Measurements from ENCODE around the gene XRCC4. TPM values are rescaled to one million over a fixed set of nuclear protein-coding genes. Genes with fewer than 3 reads are reported as not detected.

XRCC4 gene
- total RNA-seq, 3 donors from 2014 or later: 6.4 to 8.3 (median 8.1) TPM

DNA sequence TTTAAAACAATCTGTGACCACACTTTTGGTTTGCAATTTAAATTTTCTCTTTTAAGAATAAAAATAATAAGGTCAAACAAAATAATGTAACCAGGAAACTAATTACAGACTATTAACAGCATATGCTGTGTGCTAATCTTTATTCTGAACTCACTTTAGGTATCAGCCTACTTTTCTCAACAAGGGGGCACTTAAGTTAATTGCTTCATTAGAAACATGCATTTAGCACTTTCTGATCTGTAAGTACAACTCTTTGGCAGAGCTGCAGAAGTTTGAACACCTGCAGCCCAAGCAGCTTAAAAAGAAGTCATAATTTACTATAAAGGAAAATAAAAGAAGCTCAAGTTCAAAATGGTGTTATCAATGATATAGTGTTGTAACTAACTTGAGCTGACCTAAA lies 21.7 kb downstream of the XRCC4 start:
- no peaks in the 10 kb centered on the region for H3K36me3 ChIP-seq (ENCODE audit: low read depth)
- intact Hi-C loops (cut with DNase I, micrococcal nuclease): no loop called here
- H3K4me1 ChIP-seq (ENCODE audit: low read depth): no peaks in the 10 kb centered on the region
- TF ChIP-seq, protein P1, sequence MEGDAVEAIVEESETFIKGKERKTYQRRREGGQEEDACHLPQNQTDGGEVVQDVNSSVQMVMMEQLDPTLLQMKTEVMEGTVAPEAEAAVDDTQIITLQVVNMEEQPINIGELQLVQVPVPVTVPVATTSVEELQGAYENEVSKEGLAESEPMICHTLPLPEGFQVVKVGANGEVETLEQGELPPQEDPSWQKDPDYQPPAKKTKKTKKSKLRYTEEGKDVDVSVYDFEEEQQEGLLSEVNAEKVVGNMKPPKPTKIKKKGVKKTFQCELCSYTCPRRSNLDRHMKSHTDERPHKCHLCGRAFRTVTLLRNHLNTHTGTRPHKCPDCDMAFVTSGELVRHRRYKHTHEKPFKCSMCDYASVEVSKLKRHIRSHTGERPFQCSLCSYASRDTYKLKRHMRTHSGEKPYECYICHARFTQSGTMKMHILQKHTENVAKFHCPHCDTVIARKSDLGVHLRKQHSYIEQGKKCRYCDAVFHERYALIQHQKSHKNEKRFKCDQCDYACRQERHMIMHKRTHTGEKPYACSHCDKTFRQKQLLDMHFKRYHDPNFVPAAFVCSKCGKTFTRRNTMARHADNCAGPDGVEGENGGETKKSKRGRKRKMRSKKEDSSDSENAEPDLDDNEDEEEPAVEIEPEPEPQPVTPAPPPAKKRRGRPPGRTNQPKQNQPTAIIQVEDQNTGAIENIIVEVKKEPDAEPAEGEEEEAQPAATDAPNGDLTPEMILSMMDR (IDR thresholded peaks at IDR 0.05): no peak
- H3K4me3 ChIP-seq: no peak overlapping the region
- no peaks in the 10 kb centered on the region for H3K9me3 ChIP-seq
- no peak for ATAC-seq
- DNase-seq: no peak

- DNase-seq (no peak), ATAC-seq (no peak)
- Histone ChIP-seq H3K4me3 (no peak overlapping the region), H3K4me1 (ENCODE audit: low read depth) (no peaks in the 10 kb centered on the region), H3K9me3 (no peaks in the 10 kb centered on the region), H3K36me3 (ENCODE audit: low read depth) (no peaks in the 10 kb centered on the region)
- intact Hi-C loops (cut with DNase I, micrococcal nuclease): no loop called here
- TF ChIP-seq, protein P1 (IDR thresholded peaks at IDR 0.05): no peak
These were observed 22.1 kb downstream of the XRCC4 start for GRCh38 chr5:83099445-83099844.

DNA sequence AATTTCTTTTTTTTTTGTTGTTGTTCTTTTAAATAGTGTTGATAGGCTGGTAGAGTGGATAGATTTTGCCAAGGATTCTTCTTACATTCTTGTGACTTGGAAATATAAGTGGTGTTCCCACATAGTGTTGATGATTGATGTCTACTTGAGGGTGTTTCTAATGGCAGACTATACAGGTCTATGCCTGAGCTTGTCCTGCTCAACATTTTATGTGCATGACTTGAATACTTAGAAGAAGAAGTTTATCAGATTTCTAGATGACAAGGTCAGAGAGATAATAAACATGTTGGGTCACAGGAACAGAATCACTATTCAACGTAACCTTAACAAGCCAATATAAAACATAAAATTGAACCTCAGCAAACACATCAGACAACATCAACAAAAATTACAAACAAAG lies 24.2 kb downstream of the XRCC4 start:
- H3K9me3 ChIP-seq: no peaks in the 10 kb centered on the region
- no peaks in the 10 kb centered on the region for H3K36me3 ChIP-seq (ENCODE audit: low read depth)
- no peak overlapping the region for H3K4me3 ChIP-seq
- no peaks in the 10 kb centered on the region for H3K4me1 ChIP-seq (ENCODE audit: low read depth)
- ATAC-seq (no peak), DNase-seq (no peak)
- intact Hi-C loops (cut with DNase I, micrococcal nuclease): no loop called here
- TF ChIP-seq, protein P1 (IDR thresholded peaks at IDR 0.05): no peak

DNA sequence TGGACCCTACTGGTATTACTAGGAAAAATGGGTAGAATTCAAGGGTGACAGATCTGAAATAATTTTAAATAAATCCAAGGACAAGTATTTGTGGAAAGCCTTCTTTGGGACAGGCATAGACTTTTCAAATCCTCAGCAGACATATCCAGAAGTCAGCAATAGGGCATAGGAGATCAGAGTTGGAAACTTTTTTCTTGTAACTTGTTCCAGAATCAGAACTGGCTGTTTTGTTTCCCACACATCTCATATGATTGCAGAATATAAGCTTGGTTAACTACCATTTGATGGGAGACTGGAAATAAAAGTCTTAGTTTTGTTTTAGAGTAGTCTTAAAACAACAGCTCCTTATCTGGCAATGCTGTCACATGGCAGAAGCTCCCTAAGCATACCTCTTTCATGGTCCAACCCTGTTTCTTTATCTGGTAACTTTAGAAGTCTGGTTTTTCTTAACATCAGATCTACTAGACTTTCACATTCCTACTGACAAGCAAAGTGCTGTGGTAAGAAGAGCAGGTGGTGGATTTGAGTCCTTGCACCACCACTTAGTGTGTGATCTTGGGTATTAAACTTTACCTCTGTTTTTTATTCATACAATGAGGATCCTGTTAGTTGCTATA lies 25.1 kb downstream of the XRCC4 start:
- TF ChIP-seq, protein P1 (IDR thresholded peaks at IDR 0.05): no peak
- Histone ChIP-seq H3K36me3 (ENCODE audit: low read depth) (no peaks in the 10 kb centered on the region), H3K4me1 (ENCODE audit: low read depth) (no peaks in the 10 kb centered on the region), H3K9me3 (no peaks in the 10 kb centered on the region), H3K4me3 (no peak overlapping the region)
- no peak for ATAC-seq
- no peak for DNase-seq
- intact Hi-C loops (cut with DNase I, micrococcal nuclease): no loop called here

- intact Hi-C loops (cut with DNase I, micrococcal nuclease): no loop called here
- Histone ChIP-seq H3K9me3 (no peaks in the 10 kb centered on the region), H3K4me3 (no peak overlapping the region), H3K36me3 (ENCODE audit: low read depth) (no peaks in the 10 kb centered on the region), H3K4me1 (ENCODE audit: low read depth) (no peaks in the 10 kb centered on the region)
- ATAC-seq (no peak), DNase-seq (no peak)
- TF ChIP-seq, protein P1 (IDR thresholded peaks at IDR 0.05): no peak
These were observed 26.7 kb downstream of the XRCC4 start for GRCh38 chr5:83104021-83104420.

Measured in mucosa of descending colon (tissue), 3 donors.